ENCODE results near the gene SIL1. TPM values are rescaled to one million over a fixed set of nuclear protein-coding genes. Genes with fewer than 3 reads are reported as not detected.

The SIL1 gene
- total and polyA plus RNA-seq, 9 of the 15 experiments (the other 6 are each of a cell fraction or from before 2014, with no cell fraction given): 1.3 to 30.5 (median 18.1) TPM

DNA sequence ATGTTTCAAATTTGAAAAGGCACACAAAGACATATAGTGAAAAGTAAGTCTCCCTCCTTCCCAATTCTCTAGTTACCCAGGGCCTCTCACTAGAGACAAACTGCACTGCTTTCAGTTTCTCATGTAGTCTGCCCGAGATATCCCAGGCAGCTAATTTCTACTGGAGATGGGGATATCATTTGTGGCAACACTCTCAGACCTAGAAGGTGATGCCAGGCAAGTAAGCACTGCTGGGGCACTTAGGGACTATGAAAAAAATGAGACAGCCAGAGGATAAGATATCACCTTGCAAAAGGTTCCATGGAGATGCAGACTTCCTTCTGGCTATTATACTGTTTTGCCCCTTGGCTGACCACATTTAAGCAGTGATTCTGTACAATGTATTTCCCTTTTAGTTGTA, 12.6 kb downstream of the SIL1 start (continued):
- TF ChIP-seq, protein P1, sequence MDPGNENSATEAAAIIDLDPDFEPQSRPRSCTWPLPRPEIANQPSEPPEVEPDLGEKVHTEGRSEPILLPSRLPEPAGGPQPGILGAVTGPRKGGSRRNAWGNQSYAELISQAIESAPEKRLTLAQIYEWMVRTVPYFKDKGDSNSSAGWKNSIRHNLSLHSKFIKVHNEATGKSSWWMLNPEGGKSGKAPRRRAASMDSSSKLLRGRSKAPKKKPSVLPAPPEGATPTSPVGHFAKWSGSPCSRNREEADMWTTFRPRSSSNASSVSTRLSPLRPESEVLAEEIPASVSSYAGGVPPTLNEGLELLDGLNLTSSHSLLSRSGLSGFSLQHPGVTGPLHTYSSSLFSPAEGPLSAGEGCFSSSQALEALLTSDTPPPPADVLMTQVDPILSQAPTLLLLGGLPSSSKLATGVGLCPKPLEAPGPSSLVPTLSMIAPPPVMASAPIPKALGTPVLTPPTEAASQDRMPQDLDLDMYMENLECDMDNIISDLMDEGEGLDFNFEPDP (CRISPR knock-in tag; IDR thresholded peaks at IDR 0.05): no peak

DNA sequence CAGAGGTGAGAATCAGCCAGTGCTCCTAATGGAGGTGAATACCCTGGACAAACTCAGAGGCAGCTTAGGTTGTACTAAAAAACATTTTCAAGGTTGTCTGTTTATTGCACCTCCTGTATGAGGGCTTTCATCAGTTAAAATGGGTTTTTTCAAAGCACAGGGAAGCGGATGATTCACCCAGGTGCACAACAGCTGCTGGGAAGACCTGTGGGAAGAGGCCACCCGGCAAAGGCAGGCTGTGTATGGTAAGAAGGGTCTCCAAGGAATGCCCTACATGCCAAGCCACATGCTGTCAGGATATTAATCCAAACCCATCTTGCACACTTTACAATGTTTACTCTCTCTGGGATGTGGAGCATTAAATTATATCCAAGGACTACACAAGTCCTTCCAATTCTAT, 14.7 kb downstream of the SIL1 start:
- no peak overlapping the region for H3K4me3 ChIP-seq
- ATAC-seq (no peak), FAIRE-seq (no peak), DNase-seq (ENCODE audit: extremely low read depth in 1 of 4, low spot score in 3 of 4) (no peak)
- no peak overlapping the region for H2AFZ ChIP-seq (ENCODE audit: low read depth, low read length)
- no peak overlapping the region for H3K27ac ChIP-seq (ENCODE audit: extremely low read depth, low read depth, low read length)
- 0 out of 3 replicates have a peak, but pooled peaks cover 6% of the 10 kb centered on the region for H3K79me2 ChIP-seq (ENCODE audit: control insufficient read depth, insufficient read depth, low read length)
- H3K36me3 ChIP-seq (ENCODE audit: control insufficient read depth, insufficient read depth, low read length): no peaks in the 10 kb centered on the region
- no peaks in the 10 kb centered on the region for H3K27me3 ChIP-seq (ENCODE audit: control insufficient read depth in 2 of 2, insufficient read depth in 2 of 2, low read length in 2 of 2)
- no peak for TF ChIP-seq EWSR1 (IDR thresholded peaks at IDR 0.05; ENCODE audit: borderline replicate concordance, low read depth, partially characterized antibody)
- no peak for TF ChIP-seq ZNF717 (CRISPR knock-in tag; IDR thresholded peaks at IDR 0.05)
- TF ChIP-seq KLF13 (tag; IDR thresholded peaks at IDR 0.05; ENCODE audit: borderline replicate concordance, low read depth): no peak
- TF ChIP-seq SMAD3 (CRISPR knock-in tag; conservative IDR thresholded peaks at IDR 0.05): no peak
- TF ChIP-seq BCOR (IDR thresholded peaks at IDR 0.05): no peak
- TF ChIP-seq RBFOX2 (IDR thresholded peaks at IDR 0.05; ENCODE audit: low read depth, low read length): no peak
- TF ChIP-seq POLR3A (IDR thresholded peaks at IDR 0.05; ENCODE audit: borderline replicate concordance, extremely low read depth, insufficient read depth, insufficient read length): no peak
- TF ChIP-seq, protein P2, sequence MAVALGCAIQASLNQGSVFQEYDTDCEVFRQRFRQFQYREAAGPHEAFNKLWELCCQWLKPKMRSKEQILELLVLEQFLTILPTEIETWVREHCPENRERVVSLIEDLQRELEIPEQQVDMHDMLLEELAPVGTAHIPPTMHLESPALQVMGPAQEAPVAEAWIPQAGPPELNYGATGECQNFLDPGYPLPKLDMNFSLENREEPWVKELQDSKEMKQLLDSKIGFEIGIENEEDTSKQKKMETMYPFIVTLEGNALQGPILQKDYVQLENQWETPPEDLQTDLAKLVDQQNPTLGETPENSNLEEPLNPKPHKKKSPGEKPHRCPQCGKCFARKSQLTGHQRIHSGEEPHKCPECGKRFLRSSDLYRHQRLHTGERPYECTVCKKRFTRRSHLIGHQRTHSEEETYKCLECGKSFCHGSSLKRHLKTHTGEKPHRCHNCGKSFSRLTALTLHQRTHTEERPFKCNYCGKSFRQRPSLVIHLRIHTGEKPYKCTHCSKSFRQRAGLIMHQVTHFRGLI (CRISPR knock-in tag; IDR thresholded peaks at IDR 0.05): no peak
- TF ChIP-seq, protein P3, sequence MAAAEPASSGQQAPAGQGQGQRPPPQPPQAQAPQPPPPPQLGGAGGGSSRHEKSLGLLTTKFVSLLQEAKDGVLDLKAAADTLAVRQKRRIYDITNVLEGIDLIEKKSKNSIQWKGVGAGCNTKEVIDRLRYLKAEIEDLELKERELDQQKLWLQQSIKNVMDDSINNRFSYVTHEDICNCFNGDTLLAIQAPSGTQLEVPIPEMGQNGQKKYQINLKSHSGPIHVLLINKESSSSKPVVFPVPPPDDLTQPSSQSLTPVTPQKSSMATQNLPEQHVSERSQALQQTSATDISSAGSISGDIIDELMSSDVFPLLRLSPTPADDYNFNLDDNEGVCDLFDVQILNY (CRISPR knock-in tag; IDR thresholded peaks at IDR 0.05): no peak
- TF ChIP-seq MECOM (CRISPR knock-in tag; IDR thresholded peaks at IDR 0.05): no peak
- TF ChIP-seq, protein P4, sequence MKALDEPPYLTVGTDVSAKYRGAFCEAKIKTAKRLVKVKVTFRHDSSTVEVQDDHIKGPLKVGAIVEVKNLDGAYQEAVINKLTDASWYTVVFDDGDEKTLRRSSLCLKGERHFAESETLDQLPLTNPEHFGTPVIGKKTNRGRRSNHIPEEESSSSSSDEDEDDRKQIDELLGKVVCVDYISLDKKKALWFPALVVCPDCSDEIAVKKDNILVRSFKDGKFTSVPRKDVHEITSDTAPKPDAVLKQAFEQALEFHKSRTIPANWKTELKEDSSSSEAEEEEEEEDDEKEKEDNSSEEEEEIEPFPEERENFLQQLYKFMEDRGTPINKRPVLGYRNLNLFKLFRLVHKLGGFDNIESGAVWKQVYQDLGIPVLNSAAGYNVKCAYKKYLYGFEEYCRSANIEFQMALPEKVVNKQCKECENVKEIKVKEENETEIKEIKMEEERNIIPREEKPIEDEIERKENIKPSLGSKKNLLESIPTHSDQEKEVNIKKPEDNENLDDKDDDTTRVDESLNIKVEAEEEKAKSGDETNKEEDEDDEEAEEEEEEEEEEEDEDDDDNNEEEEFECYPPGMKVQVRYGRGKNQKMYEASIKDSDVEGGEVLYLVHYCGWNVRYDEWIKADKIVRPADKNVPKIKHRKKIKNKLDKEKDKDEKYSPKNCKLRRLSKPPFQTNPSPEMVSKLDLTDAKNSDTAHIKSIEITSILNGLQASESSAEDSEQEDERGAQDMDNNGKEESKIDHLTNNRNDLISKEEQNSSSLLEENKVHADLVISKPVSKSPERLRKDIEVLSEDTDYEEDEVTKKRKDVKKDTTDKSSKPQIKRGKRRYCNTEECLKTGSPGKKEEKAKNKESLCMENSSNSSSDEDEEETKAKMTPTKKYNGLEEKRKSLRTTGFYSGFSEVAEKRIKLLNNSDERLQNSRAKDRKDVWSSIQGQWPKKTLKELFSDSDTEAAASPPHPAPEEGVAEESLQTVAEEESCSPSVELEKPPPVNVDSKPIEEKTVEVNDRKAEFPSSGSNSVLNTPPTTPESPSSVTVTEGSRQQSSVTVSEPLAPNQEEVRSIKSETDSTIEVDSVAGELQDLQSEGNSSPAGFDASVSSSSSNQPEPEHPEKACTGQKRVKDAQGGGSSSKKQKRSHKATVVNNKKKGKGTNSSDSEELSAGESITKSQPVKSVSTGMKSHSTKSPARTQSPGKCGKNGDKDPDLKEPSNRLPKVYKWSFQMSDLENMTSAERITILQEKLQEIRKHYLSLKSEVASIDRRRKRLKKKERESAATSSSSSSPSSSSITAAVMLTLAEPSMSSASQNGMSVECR (CRISPR knock-in tag; IDR thresholded peaks at IDR 0.05): no peak
- intact Hi-C loops (cut with micrococcal nuclease) (no loop called here), in situ Hi-C loops (cut with MboI) (no loop called here)
- no TSS peak for BruUV-seq (replicated peaks)
- H3K9ac ChIP-seq (ENCODE audit: insufficient read depth in 1 of 2, low read depth in 2 of 2, low read length in 2 of 2): no peak overlapping the region
- H3K9me3 ChIP-seq (replicated peaks; ENCODE audit: control insufficient read depth, insufficient read depth, low read depth, low read length): no peaks in the 10 kb centered on the region
- POLR2A ChIA-PET: interaction anchor here (1.0 kb wide), 1 partner anchor 15 kb away, joined by 3 read pairs; the partner anchor contains the start of gene SIL1
- no peak overlapping the region for H3K4me2 ChIP-seq (ENCODE audit: insufficient read depth, low read length)
- H4K20me1 ChIP-seq (replicated peaks; ENCODE audit: control insufficient read depth, insufficient read depth, low read length): peaks cover 32% of the 10 kb centered on the region
- H3K9me1 ChIP-seq (ENCODE audit: control insufficient read depth, insufficient read depth, low read length): no peaks in the 10 kb centered on the region
- peaks cover 6 to 16% of the 10 kb centered on the region in 2 experiments; a peak in 4 of 5 replicates for H3K4me1 ChIP-seq (replicated peaks in 1 of 2; ENCODE audit: control insufficient read depth in 2 of 2, insufficient read depth in 2 of 2, low read length in 2 of 2)
- CTCF ChIA-PET (ENCODE audit: low intra/inter-chr PET ratio): no interaction called here
- WGBS (ENCODE audit: insufficient coverage, low coverage, missing lambda C conversion rate): 45% methylated on average over 2 of the region's 2 CpGs
